Activated CD4-positive, alpha-beta T cell treated with anti-CD3 and anti-CD28 coated beads, Interleukin-2, amount 10 ng/mL, durations not matched to agents 7 days and 5 days (primary cell): ENCODE results near the gene PCDH17. TPM values are rescaled to one million over a fixed set of nuclear protein-coding genes. Genes with fewer than 3 reads are reported as not detected.

Source experiments
- CTCF ChIA-PET: fragments of 350-600 bp; sonication (Branson Sonifier 250); formaldehyde crosslinking; loops from one replicate; lab custom pipeline; 2021; ENCODE audit warnings: antibody characterized with exemption; lab: Charles Lee
- POLR2A ChIA-PET: fragments of 350-600 bp; sonication (Branson Sonifier 250); formaldehyde crosslinking; loops from one replicate; lab custom pipeline; 2021; ENCODE audit warnings: antibody characterized with exemption; lab: Charles Lee
- DNase-seq: peaks from one replicate; pipeline ENCODE4 v3.0.0-alpha.2; 2020
- H3K27ac Mint-ChIP-seq: one replicate; pipeline ENCODE4 v1.8.0; 2021; ENCODE audit warnings: mild to moderate bottlenecking, moderate library complexity, mixed read lengths
- H3K27me3 Mint-ChIP-seq: one replicate; pipeline ENCODE4 v1.8.0; 2021; ENCODE audit warnings: mixed read lengths
- H3K36me3 Mint-ChIP-seq: one replicate; pipeline ENCODE4 v1.8.0; 2021; ENCODE audit warnings: low read depth, mixed read lengths
- H3K4me1 Mint-ChIP-seq: one replicate; pipeline ENCODE4 v1.8.0; 2021; ENCODE audit warnings: mixed read lengths
- H3K4me3 Mint-ChIP-seq: one replicate; pipeline ENCODE4 v1.8.0; 2021; ENCODE audit warnings: mild to moderate bottlenecking, moderate library complexity, mixed read lengths
- H3K9me3 Mint-ChIP-seq: one replicate; pipeline ENCODE4 v1.8.0; 2021; ENCODE audit warnings: mixed read lengths
- total RNA-seq, 2 experiments: library from RNA; stranded (reverse); gene quantifications; one replicate each; pipeline ENCODE4 v1.2.3, GENCODE V29; 2021

The PCDH17 gene
- total RNA-seq, 2 experiments from 2014 or later = not detected

- peaks cover 19% of the 10 kb centered on the region for H3K4me1 Mint-ChIP-seq
- peaks cover 6% of the 10 kb centered on the region for H3K36me3 Mint-ChIP-seq
- H3K27me3 Mint-ChIP-seq = peaks cover 61% of the 10 kb centered on the region
- ChIA-PET CTCF (no interaction called here), POLR2A (no interaction called here)
- peak overlapping the region; percentile 69 for H3K4me3 Mint-ChIP-seq
- DNase-seq = no peak
- peaks cover 3% of the 10 kb centered on the region for H3K9me3 Mint-ChIP-seq
- peak overlapping the region; percentile 25 for H3K27ac Mint-ChIP-seq
Observed at GRCh38 chr13:57630661-57631595, 616 bp upstream of the PCDH17 start.

GRCh38 chr13:57632276-57633140, 964 bp downstream of the PCDH17 start:
- ChIA-PET POLR2A (no interaction called here), CTCF (interaction anchor here (1.1 kb wide), 1 partner anchor 8 kb away, joined by 5 read pairs; no protein-coding TSS in a partner anchor)
- DNase-seq = no peak
- H3K4me3 Mint-ChIP-seq = peak overlapping the region; percentile 69
- H3K36me3 Mint-ChIP-seq = peaks cover 6% of the 10 kb centered on the region
- H3K27me3 Mint-ChIP-seq = peaks cover 61% of the 10 kb centered on the region
- peak overlapping the region; percentile 66 for H3K27ac Mint-ChIP-seq
- peaks cover 19% of the 10 kb centered on the region for H3K4me1 Mint-ChIP-seq
- H3K9me3 Mint-ChIP-seq = peaks cover 3% of the 10 kb centered on the region

- peaks cover 3% of the 10 kb centered on the region for H3K9me3 Mint-ChIP-seq
- DNase-seq = no peak
- CTCF ChIA-PET = interaction anchor here (1.1 kb wide), 1 partner anchor 9 kb away, joined by 5 read pairs; no protein-coding TSS in a partner anchor
- H3K36me3 Mint-ChIP-seq = peaks cover 6% of the 10 kb centered on the region
- H3K4me3 Mint-ChIP-seq = peak overlapping the region; percentile 32
- peak overlapping the region; percentile 62 for H3K27ac Mint-ChIP-seq
- H3K27me3 Mint-ChIP-seq = peaks cover 58% of the 10 kb centered on the region
- peaks cover 19% of the 10 kb centered on the region for H3K4me1 Mint-ChIP-seq
- POLR2A ChIA-PET = no interaction called here
Observed at GRCh38 chr13:57633141-57633949, 1.8 kb downstream of the PCDH17 start.

- CTCF ChIA-PET = interaction anchor here (1.0 kb wide), 1 partner anchor 10 kb away, joined by 4 read pairs; no protein-coding TSS in a partner anchor
- H3K9me3 Mint-ChIP-seq = peaks cover 3% of the 10 kb centered on the region
- H3K27me3 Mint-ChIP-seq = peaks cover 50% of the 10 kb centered on the region
- peak overlapping the region; percentile 32 for H3K4me3 Mint-ChIP-seq
- peaks cover 19% of the 10 kb centered on the region for H3K4me1 Mint-ChIP-seq
- DNase-seq = no peak
- POLR2A ChIA-PET = no interaction called here
- peak overlapping the region; percentile 62 for H3K27ac Mint-ChIP-seq
- H3K36me3 Mint-ChIP-seq = peaks cover 6% of the 10 kb centered on the region
Observed at GRCh38 chr13:57633950-57634838, 2.6 kb downstream of the PCDH17 start.

- CTCF ChIA-PET = interaction anchor here (1.0 kb wide), 1 partner anchor 9 kb away, joined by 4 read pairs; no protein-coding TSS in a partner anchor
Observed at GRCh38 chr13:57634839-57635165, 3.3 kb downstream of the PCDH17 start.

DNA sequence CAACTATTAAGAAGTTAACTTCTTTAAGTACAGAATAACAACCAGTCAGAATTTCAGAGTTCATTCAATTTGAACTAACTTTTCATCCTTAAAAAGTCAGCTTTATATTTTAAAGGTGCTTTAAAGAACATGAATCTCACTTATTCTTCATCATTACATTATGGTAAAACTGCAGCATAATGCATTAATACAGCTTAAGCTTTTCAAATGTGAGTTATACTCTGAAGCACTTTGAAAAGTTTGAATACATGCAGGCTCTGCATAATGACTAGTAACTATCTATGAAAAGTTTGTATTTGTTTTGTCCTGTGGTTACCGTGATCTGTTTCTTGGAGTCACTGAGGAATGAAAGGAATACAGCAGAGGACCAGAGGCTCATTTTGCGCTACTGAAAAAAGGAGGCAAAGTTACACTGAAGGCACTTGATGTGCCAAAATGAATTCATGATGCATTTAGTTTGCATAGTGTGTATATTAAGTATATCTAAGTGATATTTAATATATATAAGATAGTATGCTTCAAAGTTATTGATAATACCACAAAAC, 4.1 kb downstream of the PCDH17 start:
- H3K9me3 Mint-ChIP-seq = peaks cover 3% of the 10 kb centered on the region
- ChIA-PET POLR2A (no interaction called here), CTCF (interaction anchor here (1.0 kb wide), 1 partner anchor 9 kb away, joined by 4 read pairs; no protein-coding TSS in a partner anchor)
- H3K4me3 Mint-ChIP-seq = no peak overlapping the region
- peaks cover 6% of the 10 kb centered on the region for H3K36me3 Mint-ChIP-seq
- peaks cover 37% of the 10 kb centered on the region for H3K27me3 Mint-ChIP-seq
- peaks cover 13% of the 10 kb centered on the region for H3K4me1 Mint-ChIP-seq
- no peak for DNase-seq
- no peak overlapping the region for H3K27ac Mint-ChIP-seq

More at GRCh38 chr13:57634839-57635165, 3.3 kb downstream of the PCDH17 start:
- POLR2A ChIA-PET = no interaction called here
- H3K36me3 Mint-ChIP-seq = peaks cover 6% of the 10 kb centered on the region
- DNase-seq = no peak
- no peak overlapping the region for H3K4me3 Mint-ChIP-seq
- peaks cover 44% of the 10 kb centered on the region for H3K27me3 Mint-ChIP-seq
- H3K9me3 Mint-ChIP-seq = peaks cover 3% of the 10 kb centered on the region
- H3K4me1 Mint-ChIP-seq = peaks cover 18% of the 10 kb centered on the region
- no peak overlapping the region for H3K27ac Mint-ChIP-seq

DNA sequence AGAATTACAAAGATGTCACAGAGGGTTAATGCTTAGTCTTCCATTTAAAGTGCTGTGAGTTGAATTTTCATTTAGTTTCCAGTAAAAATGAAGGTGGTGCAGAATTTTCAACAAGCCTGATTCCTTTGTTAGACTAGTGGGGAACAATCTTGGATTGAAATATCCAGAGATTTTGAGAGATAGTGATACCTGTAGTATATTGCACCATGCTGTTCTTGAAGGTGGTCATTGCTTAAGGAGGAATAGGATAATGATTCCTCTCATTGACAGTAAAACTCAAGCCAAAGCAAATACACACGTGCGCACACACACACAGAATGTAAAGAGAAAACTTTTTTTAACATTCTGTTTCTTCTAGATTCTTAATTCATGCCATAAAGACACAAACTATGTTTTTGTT, 5.3 kb downstream of the PCDH17 start:
- Mint-ChIP-seq H3K27me3 (peaks cover 25% of the 10 kb centered on the region), H3K27ac (no peak overlapping the region), H3K36me3 (peaks cover 6% of the 10 kb centered on the region), H3K4me3 (no peak overlapping the region), H3K4me1 (peaks cover 3% of the 10 kb centered on the region), H3K9me3 (peaks cover 3% of the 10 kb centered on the region)
- CTCF ChIA-PET = no interaction called here
- no peak for DNase-seq
- POLR2A ChIA-PET = no interaction called here

GRCh38 chr13:57637515-57637914, 6.0 kb downstream of the PCDH17 start:
- ChIA-PET POLR2A (no interaction called here), CTCF (no interaction called here)
- H3K4me3 Mint-ChIP-seq = no peak overlapping the region
- H3K4me1 Mint-ChIP-seq = no peaks in the 10 kb centered on the region
- no peak for DNase-seq
- peaks cover 18% of the 10 kb centered on the region for H3K27me3 Mint-ChIP-seq
- H3K9me3 Mint-ChIP-seq = peaks cover 3% of the 10 kb centered on the region
- no peak overlapping the region for H3K27ac Mint-ChIP-seq
- H3K36me3 Mint-ChIP-seq = peaks cover 3% of the 10 kb centered on the region

GRCh38 chr13:57638186-57638890, 6.8 kb downstream of the PCDH17 start:
- CTCF ChIA-PET = no interaction called here
- H3K4me3 Mint-ChIP-seq = no peak overlapping the region

GRCh38 chr13:57640607-57641006, 9.1 kb downstream of the PCDH17 start:
- Mint-ChIP-seq H3K4me3 (no peak overlapping the region), H3K36me3 (no peaks in the 10 kb centered on the region), H3K27me3 (no peaks in the 10 kb centered on the region), H3K27ac (no peak overlapping the region), H3K9me3 (no peaks in the 10 kb centered on the region), H3K4me1 (no peaks in the 10 kb centered on the region)
- DNase-seq = no peak
- ChIA-PET CTCF (no interaction called here), POLR2A (no interaction called here)

More at GRCh38 chr13:57638186-57638890, 6.8 kb downstream of the PCDH17 start:
- Mint-ChIP-seq H3K27ac (no peak overlapping the region), H3K27me3 (peaks cover 14% of the 10 kb centered on the region), H3K36me3 (peaks cover 3% of the 10 kb centered on the region), H3K4me1 (no peaks in the 10 kb centered on the region), H3K9me3 (peaks cover 3% of the 10 kb centered on the region)
- no peak for DNase-seq
- POLR2A ChIA-PET = no interaction called here

GRCh38 chr13:57641051-57641450, 9.5 kb downstream of the PCDH17 start:
- Mint-ChIP-seq H3K27me3 (no peaks in the 10 kb centered on the region), H3K4me1 (no peaks in the 10 kb centered on the region), H3K27ac (no peak overlapping the region), H3K4me3 (no peak overlapping the region), H3K9me3 (no peaks in the 10 kb centered on the region), H3K36me3 (no peaks in the 10 kb centered on the region)
- no peak for DNase-seq
- POLR2A ChIA-PET = no interaction called here
- CTCF ChIA-PET = no interaction called here
